ENCODE data around the gene TDRD7. TPM values are rescaled to one million over a fixed set of nuclear protein-coding genes. Genes with fewer than 3 reads are reported as not detected.

The TDRD7 gene
- total RNA-seq, 2 experiments from 2014 or later, result 3.7 to 4.0 TPM

DNA sequence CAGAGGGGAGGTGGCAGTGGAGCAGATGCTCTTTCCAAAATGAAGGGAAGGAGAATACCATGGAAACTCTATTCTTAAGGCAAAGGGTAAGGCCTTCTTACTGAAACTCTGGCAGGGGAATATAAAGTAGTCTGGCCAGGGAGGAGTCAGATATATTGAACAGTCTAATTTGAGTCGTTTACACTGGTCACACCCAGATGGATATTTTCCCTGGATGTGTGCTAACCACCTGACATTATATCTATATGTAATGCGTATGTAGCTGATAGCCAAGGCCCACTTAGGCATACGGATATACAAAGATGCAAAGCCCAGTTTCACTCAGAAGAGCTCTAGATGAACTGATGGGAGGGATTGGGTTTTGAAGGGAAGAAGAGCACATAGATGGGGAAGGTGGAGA, 7.0 kb downstream of the TDRD7 start:
- Mint-ChIP-seq H3K27ac (no peak overlapping the region), H3K36me3 (ENCODE audit: low read depth) (peaks cover 4% of the 10 kb centered on the region), H3K4me3 (no peak overlapping the region), H3K4me1 (ENCODE audit: low read depth) (peaks cover 13% of the 10 kb centered on the region), H3K9me3 (peaks cover 7% of the 10 kb centered on the region), H3K27me3 (no peaks in the 10 kb centered on the region)
- POLR2A ChIA-PET, result interaction anchor here (0.5 kb wide), 1 partner anchor 97 kb away, joined by 3 read pairs; no protein-coding TSS in a partner anchor
- CTCF ChIA-PET, result interaction anchor here (0.6 to 2.6 kb wide), 3 partner anchors 32 to 941 kb away, joined by 3 to 9 read pairs (median 4); no protein-coding TSS in a partner anchor
- TF ChIP-seq, protein P1, sequence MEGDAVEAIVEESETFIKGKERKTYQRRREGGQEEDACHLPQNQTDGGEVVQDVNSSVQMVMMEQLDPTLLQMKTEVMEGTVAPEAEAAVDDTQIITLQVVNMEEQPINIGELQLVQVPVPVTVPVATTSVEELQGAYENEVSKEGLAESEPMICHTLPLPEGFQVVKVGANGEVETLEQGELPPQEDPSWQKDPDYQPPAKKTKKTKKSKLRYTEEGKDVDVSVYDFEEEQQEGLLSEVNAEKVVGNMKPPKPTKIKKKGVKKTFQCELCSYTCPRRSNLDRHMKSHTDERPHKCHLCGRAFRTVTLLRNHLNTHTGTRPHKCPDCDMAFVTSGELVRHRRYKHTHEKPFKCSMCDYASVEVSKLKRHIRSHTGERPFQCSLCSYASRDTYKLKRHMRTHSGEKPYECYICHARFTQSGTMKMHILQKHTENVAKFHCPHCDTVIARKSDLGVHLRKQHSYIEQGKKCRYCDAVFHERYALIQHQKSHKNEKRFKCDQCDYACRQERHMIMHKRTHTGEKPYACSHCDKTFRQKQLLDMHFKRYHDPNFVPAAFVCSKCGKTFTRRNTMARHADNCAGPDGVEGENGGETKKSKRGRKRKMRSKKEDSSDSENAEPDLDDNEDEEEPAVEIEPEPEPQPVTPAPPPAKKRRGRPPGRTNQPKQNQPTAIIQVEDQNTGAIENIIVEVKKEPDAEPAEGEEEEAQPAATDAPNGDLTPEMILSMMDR (IDR thresholded peaks at IDR 0.05), result no peak
- DNase-seq, result no peak
- intact Hi-C loops (cut with micrococcal nuclease), result no loop called here
- no peak for ATAC-seq

- H3K4me3 Mint-ChIP-seq, result no peak overlapping the region
- CTCF ChIA-PET, result interaction anchor here (2.6 kb wide), 1 partner anchor 179 kb away, joined by 9 read pairs; no protein-coding TSS in a partner anchor
Measured at GRCh38 chr9:97419309-97419867, 7.5 kb downstream of the TDRD7 start.

GRCh38 chr9:97425336-97425972, 13.6 kb downstream of the TDRD7 start:
- H3K36me3 Mint-ChIP-seq (ENCODE audit: low read depth), result peaks cover 7% of the 10 kb centered on the region
- DNase-seq (no peak), ATAC-seq (no peak)
- ChIA-PET CTCF (interaction anchor here (0.9 to 1.5 kb wide), 3 partner anchors 13 to 39 kb away, joined by 3 read pairs; no protein-coding TSS in a partner anchor), POLR2A (no interaction called here)
- no peak overlapping the region for H3K4me3 Mint-ChIP-seq
- no peak overlapping the region for H3K27ac Mint-ChIP-seq
- peaks cover 2% of the 10 kb centered on the region for H3K4me1 Mint-ChIP-seq (ENCODE audit: low read depth)
- TF ChIP-seq, protein P1 (IDR thresholded peaks at IDR 0.05), result no peak
- intact Hi-C loops (cut with micrococcal nuclease), result no loop called here
- H3K27me3 Mint-ChIP-seq, result no peaks in the 10 kb centered on the region
- peaks cover 9% of the 10 kb centered on the region for H3K9me3 Mint-ChIP-seq

More at GRCh38 chr9:97419309-97419867, 7.5 kb downstream of the TDRD7 start:
- TF ChIP-seq, protein P1 (IDR thresholded peaks at IDR 0.05), result no peak
- intact Hi-C loops (cut with micrococcal nuclease), result no loop called here
- Mint-ChIP-seq H3K4me1 (ENCODE audit: low read depth) (peaks cover 13% of the 10 kb centered on the region), H3K27me3 (no peaks in the 10 kb centered on the region), H3K36me3 (ENCODE audit: low read depth) (peaks cover 7% of the 10 kb centered on the region), H3K9me3 (peaks cover 9% of the 10 kb centered on the region), H3K27ac (no peak overlapping the region)
- DNase-seq, result no peak
- ATAC-seq, result no peak
- POLR2A ChIA-PET, result interaction anchor here (0.5 kb wide), 1 partner anchor 98 kb away, joined by 3 read pairs; no protein-coding TSS in a partner anchor

- Mint-ChIP-seq H3K27ac (no peak overlapping the region), H3K4me1 (ENCODE audit: low read depth) (no peaks in the 10 kb centered on the region), H3K36me3 (ENCODE audit: low read depth) (peaks cover 7% of the 10 kb centered on the region), H3K27me3 (no peaks in the 10 kb centered on the region), H3K4me3 (no peak overlapping the region), H3K9me3 (peaks cover 9% of the 10 kb centered on the region)
- ChIA-PET CTCF (interaction anchor here (0.9 to 1.3 kb wide), 2 partner anchors 39 to 40 kb away, joined by 3 read pairs; no protein-coding TSS in a partner anchor), POLR2A (no interaction called here)
- intact Hi-C loops (cut with micrococcal nuclease), result no loop called here
- no peak for ATAC-seq
- no peak for DNase-seq
- TF ChIP-seq, protein P1 (IDR thresholded peaks at IDR 0.05), result no peak
Measured at GRCh38 chr9:97425973-97426336, 14.1 kb downstream of the TDRD7 start.

DNA sequence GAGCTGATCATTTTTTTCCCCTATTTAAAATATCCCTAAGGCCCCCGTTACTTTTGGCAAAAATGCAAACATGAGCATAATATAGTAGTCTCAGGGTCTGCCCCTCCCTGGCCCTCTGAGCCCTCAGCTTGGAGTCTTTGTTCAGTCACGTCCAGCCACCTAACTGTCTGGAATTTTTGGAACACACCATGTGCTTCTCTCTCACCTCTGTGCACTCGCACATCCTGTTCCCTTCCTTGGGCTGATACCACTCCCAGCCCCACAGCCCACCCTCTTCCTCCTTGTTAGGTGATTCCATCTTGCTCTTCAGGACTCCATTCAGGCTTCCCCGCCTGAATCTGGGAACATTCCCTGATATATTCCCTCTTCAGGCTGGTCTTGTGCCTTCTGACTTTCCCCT, 16.0 kb downstream of the TDRD7 start:
- Mint-ChIP-seq H3K4me3 (no peak overlapping the region), H3K4me1 (ENCODE audit: low read depth) (peaks cover 2% of the 10 kb centered on the region), H3K27ac (no peak overlapping the region), H3K27me3 (no peaks in the 10 kb centered on the region), H3K9me3 (peaks cover 5% of the 10 kb centered on the region), H3K36me3 (ENCODE audit: low read depth) (peaks cover 4% of the 10 kb centered on the region)
- intact Hi-C loops (cut with micrococcal nuclease), result no loop called here
- DNase-seq, result no peak
- POLR2A ChIA-PET, result interaction anchor here (1.2 kb wide), 1 partner anchor 41 kb away, joined by 3 read pairs; no protein-coding TSS in a partner anchor
- ATAC-seq, result no peak
- TF ChIP-seq, protein P1 (IDR thresholded peaks at IDR 0.05), result no peak
- CTCF ChIA-PET, result interaction anchor here (0.8 kb wide), 1 partner anchor 41 kb away, joined by 3 read pairs; no protein-coding TSS in a partner anchor

Measured in activated CD8-positive, alpha-beta T cell treated with anti-CD3 and anti-CD28 coated beads for 36 hours (primary cell).